DMS53 treated with DMSO at 0.1 percent for 48 hours (cell line): ENCODE results near the gene GPX2.

ENCODE experiments used
- DNase-seq: peaks from one replicate; lab custom pipeline; 2025; ENCODE audit not compliant: unreplicated experiment; lab: John Stamatoyannopoulos, UW

The GPX2 gene

GRCh38 chr14:64960762-64961276 is 18.3 kb upstream of the GPX2 start:
- DNase-seq: no peak

- DNase-seq: no peak
These were observed 16.2 kb upstream of the GPX2 start for GRCh38 chr14:64958743-64959142.

GRCh38 chr14:64958201-64958600 is 15.7 kb upstream of the GPX2 start:
- no peak for DNase-seq

GRCh38 chr14:64956697-64957406 is 14.3 kb upstream of the GPX2 start:
- no peak for DNase-seq

- DNase-seq: no peak
These were observed 12.8 kb upstream of the GPX2 start for GRCh38 chr14:64955297-64955696.

- DNase-seq: no peak
These were observed 12.1 kb upstream of the GPX2 start for GRCh38 chr14:64954491-64955240.

- DNase-seq: no peak
These were observed 11.1 kb upstream of the GPX2 start for GRCh38 chr14:64953661-64954060.

DNA sequence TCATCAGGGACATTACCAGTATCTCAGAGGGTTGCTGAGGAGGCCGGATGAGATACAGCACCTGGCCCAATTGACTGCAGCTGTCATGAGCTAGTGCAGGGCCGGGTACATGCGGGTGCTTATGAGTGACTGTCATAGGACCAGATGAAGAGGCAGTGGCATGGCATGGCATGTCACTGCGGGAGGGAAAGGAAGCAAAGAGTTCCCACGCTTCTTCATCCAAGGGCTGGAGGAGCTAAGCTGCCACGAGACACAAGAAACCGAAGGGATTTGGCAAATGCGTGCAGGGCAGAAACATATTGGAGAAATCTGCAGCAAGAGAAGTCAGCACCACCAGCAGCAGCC is 10.7 kb upstream of the GPX2 start:
- DNase-seq: no peak

DNA sequence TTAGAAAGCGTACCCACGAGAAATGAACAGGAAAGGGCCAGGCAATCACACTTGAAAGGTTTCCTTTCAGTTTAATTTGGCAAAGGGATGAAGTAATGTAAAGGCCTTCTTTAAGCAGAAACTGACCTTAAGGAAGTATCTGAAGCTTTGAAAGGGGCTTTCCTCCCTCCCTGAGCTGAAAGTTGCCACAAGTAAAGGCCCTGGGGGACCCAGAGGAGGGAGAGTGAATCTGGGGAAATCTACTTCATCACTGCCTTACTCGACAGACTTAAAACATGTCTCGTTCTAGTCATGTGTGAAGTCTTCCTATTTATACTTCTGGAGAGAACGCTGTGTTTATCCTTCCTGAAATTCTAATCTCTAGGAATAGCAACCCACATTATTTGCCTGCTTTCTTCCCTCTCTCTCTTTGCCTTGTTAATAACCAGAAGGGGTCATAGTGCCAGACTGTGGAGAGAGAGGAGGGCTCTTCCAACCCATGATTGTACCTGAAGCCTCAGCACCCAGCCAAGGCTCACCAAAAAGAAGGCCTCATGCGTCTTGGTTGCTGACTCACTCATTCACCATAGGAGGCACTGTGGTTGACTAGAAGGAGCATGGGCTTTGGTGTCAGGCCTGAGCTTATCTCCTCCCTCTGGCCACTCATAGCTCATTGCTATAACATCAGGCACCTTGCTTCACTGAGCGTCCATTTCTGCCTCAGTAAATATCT is 10.2 kb upstream of the GPX2 start:
- DNase-seq: no peak

- no peak for DNase-seq
These were observed 9.2 kb upstream of the GPX2 start for GRCh38 chr14:64951724-64952123.

GRCh38 chr14:64951291-64951690 is 8.7 kb upstream of the GPX2 start:
- no peak for DNase-seq

DNA sequence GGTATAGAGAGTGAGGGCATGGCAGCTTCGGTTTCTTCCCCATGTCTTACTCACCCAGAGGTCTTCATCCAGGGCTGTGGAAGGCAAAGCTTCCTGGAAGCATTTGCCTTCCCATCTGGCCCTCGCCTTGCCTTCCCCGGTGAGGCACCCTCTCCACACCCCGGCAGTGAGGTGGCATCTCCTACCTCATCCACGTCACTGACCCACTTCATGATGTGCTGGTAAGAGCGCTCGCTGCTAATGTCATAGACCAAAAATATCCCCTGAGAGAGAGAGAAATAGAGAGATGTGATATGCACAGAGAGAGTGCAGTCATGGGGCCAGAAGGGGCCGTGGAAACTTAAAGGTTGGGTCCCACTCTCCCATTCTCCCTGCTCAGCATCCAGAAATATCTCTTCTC is 8.3 kb upstream of the GPX2 start:
- no peak for DNase-seq

- DNase-seq: no peak
These were observed 6.2 kb upstream of the GPX2 start for GRCh38 chr14:64948612-64949210.

- DNase-seq: no peak
These were observed 5.4 kb upstream of the GPX2 start for GRCh38 chr14:64947710-64948611.

- DNase-seq: no peak
These were observed 3.9 kb upstream of the GPX2 start for GRCh38 chr14:64946310-64947045.

DNA sequence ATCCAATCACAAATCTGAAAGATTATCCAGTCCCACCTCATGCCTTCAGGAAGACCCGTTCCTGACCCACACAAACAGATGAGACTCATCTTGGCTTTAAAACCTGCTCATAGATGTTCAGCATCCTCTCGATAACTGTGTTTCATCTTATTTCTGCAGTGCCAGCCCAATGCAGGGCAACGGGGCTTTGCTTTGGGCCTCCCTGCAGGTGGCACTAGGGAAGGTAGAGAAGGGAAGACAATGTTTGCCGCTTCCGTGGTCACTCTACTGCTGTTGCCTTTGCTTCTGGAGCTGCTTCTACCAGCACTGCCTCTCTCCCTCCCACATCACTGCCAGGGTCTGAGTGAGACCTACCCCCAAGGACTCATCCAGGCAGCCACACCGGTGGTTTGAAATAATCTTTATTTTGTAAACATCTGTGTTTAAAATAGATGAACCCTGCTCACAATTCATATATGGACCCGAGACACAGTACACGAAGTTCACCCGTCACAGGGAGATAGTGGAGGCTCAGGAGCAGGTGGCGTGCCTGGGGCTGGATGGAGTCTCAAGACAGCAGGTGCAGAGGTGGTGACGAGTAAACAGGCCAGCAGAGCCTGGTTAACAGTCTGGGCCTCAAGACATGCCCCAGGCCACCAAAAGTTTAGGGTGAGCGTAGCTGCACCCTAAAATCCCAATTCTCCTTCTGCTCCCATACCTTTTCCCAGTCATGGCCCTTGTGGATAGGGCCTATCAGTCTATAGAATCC is 3.1 kb upstream of the GPX2 start:
- DNase-seq: no peak

DNA sequence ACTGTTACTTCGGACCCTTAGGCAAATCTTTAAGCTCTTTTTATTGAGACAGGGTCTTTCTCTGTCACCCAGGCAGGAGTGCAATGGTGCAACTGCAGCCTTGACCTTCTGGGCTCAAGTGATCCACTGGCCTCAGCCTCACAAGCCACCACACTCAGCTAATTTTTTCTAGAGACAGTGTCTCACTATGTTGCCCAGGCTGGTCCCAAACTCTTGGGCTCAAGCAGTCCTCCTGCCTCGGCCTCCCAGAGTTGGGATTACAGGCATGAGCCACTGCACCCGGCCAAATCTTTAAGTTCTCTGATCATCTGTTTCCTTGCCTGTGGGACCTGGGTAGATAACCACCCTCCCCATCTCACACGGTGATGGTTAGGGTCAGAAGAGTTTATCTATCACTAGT is 2.3 kb upstream of the GPX2 start:
- no peak for DNase-seq

DNA sequence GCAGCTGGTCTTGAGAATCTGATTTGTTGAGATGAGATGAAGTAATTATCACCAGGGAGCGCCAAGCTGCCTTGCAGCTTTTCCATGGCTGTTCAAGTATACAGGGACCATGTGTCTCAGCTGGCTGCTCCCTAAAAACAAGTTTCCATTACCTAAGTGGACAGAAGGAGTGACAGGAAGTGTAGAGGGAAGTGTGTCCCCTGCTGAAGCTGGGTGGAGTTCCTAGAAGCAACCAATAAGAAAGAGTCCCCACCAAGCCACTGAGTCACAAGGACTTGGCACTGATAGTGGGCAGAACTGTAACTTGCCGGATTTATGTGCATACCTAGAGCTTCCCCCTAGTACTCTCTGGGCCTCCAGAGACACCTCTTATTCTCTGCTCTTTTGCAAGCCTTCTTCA is 1.5 kb upstream of the GPX2 start:
- DNase-seq: no peak

GRCh38 chr14:64943556-64943955 is 1.0 kb upstream of the GPX2 start:
- DNase-seq: no peak
